IPS-NIHi11 (cell line): ENCODE data around the gene RNF4.
A peak's percentile ranks its signal among the peaks of the same experiment; 100 is the strongest.
"Not testable (repeated sequence)": the region's sequence is repeated elsewhere in the genome, so short reads cannot be mapped to it uniquely, and the experiment has no call there.

Experiments
- DNase-seq: peaks from one replicate; pipeline ENCODE4 v3.0.0; 2012; ENCODE audit warnings: mixed read lengths, low spot score

The RNF4 gene

GRCh38 chr4:2534904-2535375 lies 66.0 kb downstream of the RNF4 start:
- DNase-seq, result no peak

DNA sequence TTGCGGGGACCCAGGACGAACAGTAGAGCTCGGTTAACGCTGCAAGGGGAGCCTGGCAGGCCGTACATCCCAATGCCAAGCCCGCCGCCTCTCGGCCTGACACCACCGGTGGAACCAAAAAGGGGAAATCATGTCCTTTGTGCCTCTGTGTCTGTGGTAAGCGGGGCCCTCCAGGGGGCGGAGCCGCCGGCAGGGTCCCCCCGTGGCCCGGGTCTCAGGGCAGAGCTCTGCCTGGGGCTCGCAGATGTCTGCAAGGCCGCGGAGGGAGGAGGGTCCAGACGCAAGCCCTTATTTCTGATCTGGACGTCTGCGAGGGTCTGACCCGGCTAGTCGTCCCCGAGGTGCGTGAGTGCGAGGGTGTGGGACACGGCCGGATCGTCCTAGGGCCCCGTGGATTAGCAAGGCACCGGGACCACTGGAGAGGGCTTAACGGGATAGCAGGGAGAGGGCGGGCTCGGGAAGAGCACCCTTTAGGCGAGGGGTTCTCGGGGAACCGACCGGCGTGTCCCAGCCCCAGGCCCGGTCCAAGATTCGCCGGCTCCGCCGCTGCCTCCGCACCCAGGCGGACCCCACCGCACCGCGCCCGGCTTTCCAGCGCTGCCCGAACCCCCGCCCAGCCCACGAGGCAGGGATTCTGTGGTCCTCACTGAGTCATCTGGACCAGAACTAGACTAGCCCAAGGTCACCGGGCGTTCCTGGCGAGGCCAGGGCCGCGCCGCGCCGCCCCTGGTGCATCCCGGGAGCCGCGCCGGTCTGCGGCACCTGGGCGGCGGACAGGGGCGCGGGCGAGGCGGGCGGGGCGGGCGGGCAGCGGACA lies 66.7 kb downstream of the RNF4 start:
- peak; percentile 43 for DNase-seq

GRCh38 chr4:2536193-2537010 lies 67.5 kb downstream of the RNF4 start, which contains the start of gene FAM193A:
TSS of gene FAM193A (plus strand) at chr4:2536647. CDS start at chr4:2536916, 269 bp downstream.
- DNase-seq, result peak; percentile 93

GRCh38 chr4:2537011-2537830 lies 68.3 kb downstream of the RNF4 start:
- peak; percentile 53 for DNase-seq

DNA sequence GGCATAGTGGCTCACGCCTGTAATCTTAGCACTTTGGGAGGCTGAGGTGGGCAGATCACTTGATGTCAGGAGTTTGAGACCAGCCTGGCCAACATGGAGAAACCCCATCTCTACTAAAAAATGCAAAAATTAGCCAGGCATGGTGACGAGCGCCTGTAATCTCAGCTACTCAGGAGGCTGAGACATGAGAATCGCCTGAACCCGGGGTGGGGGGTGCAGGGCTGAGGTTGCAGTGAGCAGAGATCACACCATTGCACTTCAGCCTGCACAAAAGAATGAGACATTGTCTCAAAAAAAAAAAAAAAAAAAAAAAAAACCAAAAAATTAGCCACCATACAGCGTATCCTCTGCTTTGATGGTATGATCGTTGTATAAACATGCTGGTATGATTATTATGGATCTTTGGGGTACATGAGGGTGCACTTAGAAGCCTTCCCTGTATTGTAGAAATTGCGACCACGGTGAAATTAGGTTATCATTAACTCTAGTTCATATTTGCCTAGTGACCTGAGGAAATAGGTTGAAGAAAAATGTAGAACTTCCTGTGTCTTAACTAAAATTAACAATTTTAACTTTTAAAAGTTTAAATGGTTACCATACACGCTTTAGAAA lies 74.8 kb downstream of the RNF4 start:
- DNase-seq, result not testable (repeated sequence)

GRCh38 chr4:2545321-2546013 lies 76.6 kb downstream of the RNF4 start:
- no peak for DNase-seq

DNA sequence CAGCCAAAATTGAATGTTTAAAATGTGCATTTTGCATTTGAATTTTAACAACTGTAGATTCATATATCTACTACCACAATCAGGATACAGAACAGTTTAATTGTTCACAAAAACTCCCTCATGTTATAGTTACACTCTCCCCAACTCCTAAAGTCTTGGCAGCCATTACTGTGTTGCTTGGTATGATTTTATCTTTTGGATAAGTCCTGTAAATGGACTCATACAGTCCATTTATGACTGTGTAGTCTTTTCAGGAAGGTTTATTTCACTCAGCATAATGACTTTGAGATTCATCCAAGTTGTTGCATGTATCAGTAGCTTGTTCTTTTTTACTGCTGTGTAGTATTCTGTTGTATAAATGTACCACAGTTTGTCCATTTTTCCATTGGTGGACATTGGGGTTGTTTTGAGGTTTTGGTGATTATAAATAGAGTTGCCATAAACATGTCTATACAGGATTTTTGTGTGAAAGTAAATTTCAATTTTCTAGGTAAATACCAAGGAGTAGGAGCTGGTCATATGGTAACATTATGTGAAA lies 77.4 kb downstream of the RNF4 start:
- DNase-seq, result no peak

- DNase-seq, result not testable (repeated sequence)
These were observed 78.2 kb downstream of the RNF4 start for GRCh38 chr4:2546961-2547691.

- DNase-seq, result no peak
These were observed 82.2 kb downstream of the RNF4 start for GRCh38 chr4:2551118-2551517.

- no peak for DNase-seq
These were observed 83.9 kb downstream of the RNF4 start for GRCh38 chr4:2552806-2553205.

DNA sequence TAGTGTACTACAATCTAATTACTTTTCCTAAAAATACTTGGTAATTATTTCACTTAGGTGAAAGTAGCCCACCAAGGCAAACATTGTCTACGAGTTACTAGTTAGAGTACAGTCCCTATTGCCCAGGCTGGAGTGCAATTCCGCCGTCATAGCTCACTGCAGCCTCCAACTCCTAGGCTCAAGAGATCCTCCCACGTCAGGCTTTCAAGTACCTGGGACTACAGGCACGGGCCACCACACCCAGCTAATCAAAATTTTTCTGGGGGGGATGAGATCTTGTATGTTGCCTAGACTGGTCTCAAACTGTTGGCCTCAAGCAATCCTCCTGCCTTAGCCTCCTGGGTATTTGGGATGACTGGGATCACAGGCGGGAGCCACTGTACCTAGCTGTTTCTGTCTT lies 89.4 kb downstream of the RNF4 start:
- no peak for DNase-seq

- DNase-seq, result no peak
These were observed 91.3 kb downstream of the RNF4 start for GRCh38 chr4:2560167-2560566.
